Panc1 (cell line): Measurements from ENCODE around the gene CLSTN2.

Experiments used
- CTCF ChIP-seq: fragments of 450-650 bp; IDR thresholded peaks from 2 replicates; pipeline ENCODE4 v1.5.1; 2017; ENCODE audit warnings: mild to moderate bottlenecking
- POLR2AphosphoS5 ChIP-seq: IDR thresholded peaks from 2 replicates; pipeline ENCODE4 v1.6.1; 2012; ENCODE audit warnings: mild to moderate bottlenecking, low read depth, low read length, moderate library complexity
- REST ChIP-seq, 2 experiments: IDR thresholded peaks; 2 replicates each; pipeline ENCODE4 v1.6.1; 2011 to 2012; ENCODE audit warnings: low read depth in 2 of 2, control low read depth in 1 of 2, low read length in 1 of 2, mild to moderate bottlenecking in 1 of 2, moderate library complexity in 1 of 2; ENCODE audit not compliant: insufficient read depth in 1 of 2
- SIN3A ChIP-seq: IDR thresholded peaks from 2 replicates; pipeline ENCODE4 v1.6.1; 2012; ENCODE audit warnings: low read depth, mild to moderate bottlenecking, low read length, moderate library complexity, borderline replicate concordance; ENCODE audit not compliant: insufficient read depth
- TCF7L2 ChIP-seq: IDR thresholded peaks from 2 replicates; pipeline ENCODE4 v1.6.1; 2011; ENCODE audit warnings: mild to moderate bottlenecking, low read depth, low read length, inconsistent platforms

GRCh38 chr3:140424726-140425125 is 489.7 kb downstream of the CLSTN2 start:
- TF ChIP-seq CTCF: no peak
- no peak for TF ChIP-seq POLR2AphosphoS5
- no peak for TF ChIP-seq REST (IDR thresholded peaks at IDR 0.05; ENCODE audit: insufficient read depth in 1 of 2, low read depth in 2 of 2, low read length in 1 of 2)
- TF ChIP-seq TCF7L2: no peak
- no peak for TF ChIP-seq SIN3A
